GM12891 (cell line): ENCODE results near the gene RPL11. TPM values are rescaled to one million over a fixed set of nuclear protein-coding genes. Genes with fewer than 3 reads are reported as not detected.
"Not testable (repeated sequence)": the region's sequence is repeated elsewhere in the genome, so short reads cannot be mapped to it uniquely, and the experiment has no call there.

Experiments used
- DNase-seq: peaks from one replicate; pipeline ENCODE4 v3.0.0; 2011; ENCODE audit warnings: low spot score; ENCODE audit not compliant: insufficient read length
- FAIRE-seq: peaks from 2 replicates; lab custom pipeline; 2011; peaks lifted over from hg19 to GRCh38; lab: Jason Lieb, UNC
- PAX5 ChIP-seq: IDR thresholded peaks from 2 replicates; pipeline ENCODE4 v1.6.1; 2011; ENCODE audit warnings: low read length, moderate library complexity, mild to moderate bottlenecking; ENCODE audit not compliant: insufficient read depth, severe bottlenecking
- POLR2A ChIP-seq: IDR thresholded peaks from 2 replicates; pipeline ENCODE4 v1.6.1; 2011; ENCODE audit warnings: low read depth, low read length, control low read depth
- POLR2AphosphoS5 ChIP-seq: IDR thresholded peaks from 2 replicates; pipeline ENCODE4 v1.6.1; 2011; ENCODE audit warnings: low read depth, low read length, control low read depth
- POU2F2 ChIP-seq: IDR thresholded peaks from 2 replicates; pipeline ENCODE4 v1.6.1; 2011; ENCODE audit warnings: low read depth, mild to moderate bottlenecking, control low read depth, low read length, moderate library complexity
- SPI1 ChIP-seq: IDR thresholded peaks from 2 replicates; pipeline ENCODE4 v1.6.1; 2011; ENCODE audit warnings: low read depth, low read length, control low read depth
- TAF1 ChIP-seq: IDR thresholded peaks from 2 replicates; pipeline ENCODE4 v1.6.1; 2011; ENCODE audit warnings: low read depth, low read length, control low read depth
- polyA plus RNA-seq: library from polyadenylated mRNA; unstranded; fragments of >200 nt; gene quantifications from one replicate; pipeline ENCODE4 v1.2.1, GENCODE V29; 2012; ENCODE audit warnings: low read depth, missing spikeins, inconsistent platforms; ENCODE audit not compliant: missing spikeins

Gene RPL11
- 6,058 TPM for polyA plus RNA-seq

DNA sequence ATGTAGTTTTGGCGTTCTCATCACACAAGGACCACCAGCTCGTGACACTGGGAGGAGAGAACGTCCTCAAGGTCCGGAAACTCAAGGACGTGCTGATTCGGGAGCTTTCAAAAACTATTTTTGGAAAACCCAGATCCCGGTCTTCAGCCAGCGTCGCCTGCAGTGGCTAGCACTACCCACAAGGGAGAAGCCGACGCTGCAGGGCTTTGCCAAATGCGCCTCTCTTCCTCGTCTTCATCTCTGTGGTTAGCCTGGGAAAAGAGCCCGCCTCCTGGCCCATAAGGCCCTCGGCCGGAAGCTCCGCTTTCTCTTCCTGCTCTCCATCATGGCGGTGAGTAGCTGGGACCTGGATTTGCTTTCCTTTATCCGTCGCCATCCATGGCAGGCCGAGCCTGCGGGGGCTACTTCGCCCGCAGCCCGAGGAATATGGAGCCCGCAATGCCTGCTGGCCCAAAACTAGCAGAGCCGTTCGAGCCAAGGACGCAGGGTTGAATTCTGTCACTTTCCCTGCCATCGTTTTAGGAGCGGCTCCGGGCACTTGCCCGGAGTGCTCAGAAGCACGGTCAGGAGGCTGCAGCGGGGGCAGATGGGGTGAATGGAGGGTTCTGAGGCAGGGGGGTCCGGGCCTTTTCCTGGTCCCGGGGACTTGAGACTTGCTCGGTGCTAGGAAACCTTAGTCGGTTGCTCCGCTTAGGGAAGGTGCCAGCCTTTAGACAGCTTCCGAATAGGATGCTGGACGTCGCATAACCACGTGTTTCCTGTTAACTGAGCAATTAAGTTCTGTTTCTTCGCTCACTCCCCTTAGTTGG is at the start of gene RPL11:
Gene RPL11 (plus strand): TSS at position 308 of the 809 bp plus-strand sequence. CDS start 18 bp downstream, at position 326.
- DNase-seq (peak; percentile 85), FAIRE-seq (peak; percentile 93)
- TF ChIP-seq TAF1 (peak; percentile 100), POLR2A (peak; percentile 99), PAX5 (peak; percentile 5), SPI1 (0 out of 2 replicates have a peak, but pooled peaks have one; percentile 16), POLR2AphosphoS5 (peak; percentile 99), POU2F2 (peak; percentile 85; the same call in 1 of the 2 replicates)

GRCh38 chr1:23643736-23644554 is 47.7 kb upstream of the RPL11 start:
- FAIRE-seq (no peak), DNase-seq (no peak)
- TF ChIP-seq POLR2A (no peak), TAF1 (no peak), POLR2AphosphoS5 (no peak), PAX5 (no peak), SPI1 (no peak), POU2F2 (no peak)

DNA sequence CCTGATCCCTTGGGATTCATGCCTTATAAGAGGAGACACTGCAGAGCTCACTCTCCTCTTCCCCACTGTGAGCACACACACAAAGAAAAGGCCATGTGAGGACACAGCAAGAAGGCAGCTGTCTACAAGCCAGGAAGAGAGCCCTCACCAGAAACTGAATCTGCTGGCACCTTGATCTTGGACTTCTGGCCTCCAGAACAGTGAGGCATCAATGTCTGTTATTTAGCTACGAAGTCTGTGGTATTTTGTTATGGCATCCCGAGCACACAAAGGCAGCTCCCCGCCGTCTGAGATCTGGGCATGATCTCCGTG is 47.1 kb upstream of the RPL11 start:
- DNase-seq = no peak
- TF ChIP-seq TAF1 (no peak), POU2F2 (no peak), POLR2AphosphoS5 (no peak), SPI1 (no peak), POLR2A (no peak), PAX5 (no peak)
- no peak for FAIRE-seq

GRCh38 chr1:23645338-23645737 is 46.3 kb upstream of the RPL11 start:
- no peak for FAIRE-seq
- TF ChIP-seq POLR2AphosphoS5 = no peak
- no peak for TF ChIP-seq POU2F2
- no peak for TF ChIP-seq SPI1
- TF ChIP-seq POLR2A = no peak
- TF ChIP-seq TAF1 = no peak
- no peak for TF ChIP-seq PAX5
- no peak for DNase-seq

DNA sequence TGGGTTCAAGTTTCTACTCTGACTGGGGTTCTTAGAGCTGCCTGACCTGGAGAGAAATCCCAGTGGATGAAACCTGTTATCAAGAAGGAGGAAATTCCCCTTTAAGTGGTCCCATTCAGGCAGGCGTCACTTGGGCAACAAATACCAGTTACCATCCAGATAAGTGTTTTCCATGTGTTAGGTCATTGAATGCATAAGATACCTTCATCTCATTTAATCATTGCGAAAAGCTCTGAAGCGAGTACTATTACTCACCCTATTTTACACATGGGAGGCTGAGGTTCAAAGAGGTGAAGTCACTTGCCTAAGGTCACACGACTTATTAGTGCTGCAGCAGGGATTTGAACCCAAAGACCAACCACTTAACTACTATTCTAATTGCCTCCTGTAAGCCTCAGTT is 45.5 kb upstream of the RPL11 start:
- no peak for FAIRE-seq
- no peak for TF ChIP-seq POLR2A
- DNase-seq = no peak

- no peak for DNase-seq
- TF ChIP-seq PAX5 (no peak), SPI1 (no peak), TAF1 (no peak)
- FAIRE-seq = no peak
Observed at GRCh38 chr1:23646541-23646940, 45.1 kb upstream of the RPL11 start.

DNA sequence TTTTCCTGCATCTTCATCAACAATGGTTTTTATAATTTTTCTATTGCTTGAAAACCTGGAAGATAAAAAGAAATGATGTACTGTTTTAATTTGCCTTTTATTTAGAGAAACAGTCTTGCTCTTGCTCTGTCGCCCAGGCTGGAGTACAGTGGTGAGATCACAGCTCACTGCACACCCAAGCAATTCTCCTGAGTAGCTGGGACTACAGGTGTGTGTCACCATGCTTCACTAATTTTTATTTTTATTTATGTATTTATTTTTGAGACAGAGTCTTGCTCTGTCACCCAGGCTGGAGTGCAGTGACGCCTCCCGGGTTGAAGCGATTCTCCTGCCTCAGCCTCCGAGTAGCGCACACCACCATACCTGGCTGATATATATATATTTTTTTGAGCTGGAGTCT is 43.0 kb upstream of the RPL11 start:
- TF ChIP-seq POLR2A (no peak), POLR2AphosphoS5 (no peak), TAF1 (no peak), SPI1 (no peak), PAX5 (no peak), POU2F2 (no peak)
- FAIRE-seq = no peak

GRCh38 chr1:23649157-23649556 is 42.4 kb upstream of the RPL11 start:
- not testable (repeated sequence) for FAIRE-seq, DNase-seq

More for the DNA sequence above, 43.0 kb upstream of the RPL11 start:
- no peak for DNase-seq

DNA sequence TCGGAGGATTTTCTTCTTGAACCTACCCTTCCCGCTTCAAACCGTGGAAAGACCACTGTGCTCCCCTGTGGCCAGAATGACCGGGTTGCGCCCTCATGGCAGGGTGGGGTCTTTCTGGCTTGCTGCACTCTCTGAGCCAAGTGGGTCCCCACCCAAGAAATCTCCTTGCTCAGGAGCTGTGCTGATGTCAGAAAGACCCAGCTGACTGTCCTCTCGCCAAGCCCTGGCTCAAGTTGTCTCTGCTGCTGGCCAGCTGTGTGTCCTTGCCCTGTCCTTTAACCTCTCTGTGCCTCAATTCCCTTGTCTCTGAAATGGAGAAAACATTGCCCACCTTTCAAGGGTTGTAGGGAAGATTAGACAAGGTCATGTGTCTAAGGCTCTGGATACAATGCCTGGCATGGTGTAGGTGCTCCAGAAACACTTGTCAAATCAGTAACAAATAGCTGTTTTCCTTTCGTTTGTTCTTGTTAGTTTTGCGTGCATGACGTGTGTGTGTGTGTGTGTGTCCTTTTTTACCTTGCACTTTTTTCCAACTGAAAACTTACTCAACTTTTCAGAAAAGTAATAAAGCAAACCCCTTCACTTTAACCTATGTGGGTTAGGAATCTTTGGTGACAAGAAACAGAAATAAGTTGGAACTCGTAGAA is 41.1 kb upstream of the RPL11 start:
- TF ChIP-seq PAX5 (no peak), POLR2A (no peak), SPI1 (no peak), TAF1 (no peak), POU2F2 (no peak), POLR2AphosphoS5 (no peak)
- DNase-seq (no peak), FAIRE-seq (no peak)
